Coronary artery (tissue), 2 donors: ENCODE results near the gene ULBP1.
"Not testable (repeated sequence)": the region's sequence is repeated elsewhere in the genome, so short reads cannot be mapped to it uniquely, and the experiment has no call there.

Experiments
- DNase-seq: peaks from one replicate; pipeline ENCODE4 v3.0.0-alpha.2; 2017; ENCODE audit warnings: low spot score
- H3K27ac ChIP-seq, 2 donors: fragments of 200-600 bp; sonication (generic); one replicate each; pipeline ENCODE4 v1.5.1; 2016 to 2019
- H3K4me3 ChIP-seq: fragments of 200-600 bp; sonication (generic); 2 replicates; pipeline ENCODE4 v1.5.1; 2016; ENCODE audit warnings: mild to moderate bottlenecking, moderate library complexity
- CTCF ChIP-seq: fragments of 200-600 bp; sonication (generic); IDR thresholded peaks from one replicate; pipeline ENCODE4 v1.5.1; 2019; ENCODE audit warnings: antibody characterized with exemption

Gene ULBP1

GRCh38 chr6:149950423-149950822 is 13.3 kb upstream of the ULBP1 start:
- no peak for TF ChIP-seq CTCF
- DNase-seq: peak; percentile 52
- no peak overlapping the region for H3K27ac ChIP-seq
- no peak overlapping the region for H3K4me3 ChIP-seq

- DNase-seq: peak; percentile 21
- no peak overlapping the region for H3K4me3 ChIP-seq
- H3K27ac ChIP-seq: no peak overlapping the region
- TF ChIP-seq CTCF: no peak
Measured at GRCh38 chr6:149951096-149951495, 12.6 kb upstream of the ULBP1 start.

- no peak for TF ChIP-seq CTCF
- DNase-seq: peak; percentile 63
- Histone ChIP-seq H3K4me3 (no peak overlapping the region), H3K27ac (no peak overlapping the region)
Measured at GRCh38 chr6:149951626-149952025, 12.1 kb upstream of the ULBP1 start.

- peak; percentile 22 for DNase-seq
- H3K27ac ChIP-seq: not testable (repeated sequence)
Measured at GRCh38 chr6:149953390-149953789, 10.4 kb upstream of the ULBP1 start.

GRCh38 chr6:149953934-149954327 is 9.8 kb upstream of the ULBP1 start:
- H3K4me3 ChIP-seq, DNase-seq, H3K27ac ChIP-seq: not testable (repeated sequence)

More at GRCh38 chr6:149953390-149953789, 10.4 kb upstream of the ULBP1 start:
- not testable (repeated sequence) for H3K4me3 ChIP-seq

GRCh38 chr6:149954328-149954983 is 9.3 kb upstream of the ULBP1 start:
- DNase-seq: peak; percentile 33
- H3K4me3 ChIP-seq: not testable (repeated sequence)

GRCh38 chr6:149954984-149955653 is 8.6 kb upstream of the ULBP1 start:
- not testable (repeated sequence) for H3K27ac ChIP-seq, DNase-seq, H3K4me3 ChIP-seq

More at GRCh38 chr6:149954328-149954983, 9.3 kb upstream of the ULBP1 start:
- H3K27ac ChIP-seq: not testable (repeated sequence)

- not testable (repeated sequence) for H3K4me3 ChIP-seq, H3K27ac ChIP-seq
- peak; percentile 56 for DNase-seq
Measured at GRCh38 chr6:149955654-149956317, 8.0 kb upstream of the ULBP1 start.

- not testable (repeated sequence) for H3K27ac ChIP-seq, DNase-seq, H3K4me3 ChIP-seq
Measured at GRCh38 chr6:149958124-149958523, 5.6 kb upstream of the ULBP1 start.

- DNase-seq, H3K27ac ChIP-seq, H3K4me3 ChIP-seq: not testable (repeated sequence)
Measured at GRCh38 chr6:149959806-149960205, 3.9 kb upstream of the ULBP1 start.

GRCh38 chr6:149960488-149960887 is 3.3 kb upstream of the ULBP1 start:
- Histone ChIP-seq H3K27ac (no peak overlapping the region), H3K4me3 (no peak overlapping the region)
- DNase-seq: peak; percentile 53
- TF ChIP-seq CTCF: no peak
